ENCODE results near the gene RCAN2.

GRCh38 chr6:46234156-46234556, 257.1 kb downstream of the RCAN2 start:
- TF ChIP-seq CTCF (conservative IDR thresholded peaks at IDR 0.05; ENCODE audit: low read depth in 2 of 2) (no peak), ZNF114 (CRISPR knock-in tag; IDR thresholded peaks at IDR 0.05) (no peak), EZH2 (IDR thresholded peaks at IDR 0.05; ENCODE audit: low read depth, unreplicated experiment) (no peak), POLR2AphosphoS5 (IDR thresholded peaks at IDR 0.05; ENCODE audit: low read depth) (no peak), REST (IDR thresholded peaks at IDR 0.05; ENCODE audit: unreplicated experiment) (no peak)
